DMS153 treated with DMSO at 0.1 percent for 48 hours (cell line): ENCODE measurements around the gene RASSF7.

Experiments
- DNase-seq: peaks from one replicate; lab custom pipeline; 2025; ENCODE audit not compliant: unreplicated experiment; lab: John Stamatoyannopoulos, UW

RASSF7 gene

DNA sequence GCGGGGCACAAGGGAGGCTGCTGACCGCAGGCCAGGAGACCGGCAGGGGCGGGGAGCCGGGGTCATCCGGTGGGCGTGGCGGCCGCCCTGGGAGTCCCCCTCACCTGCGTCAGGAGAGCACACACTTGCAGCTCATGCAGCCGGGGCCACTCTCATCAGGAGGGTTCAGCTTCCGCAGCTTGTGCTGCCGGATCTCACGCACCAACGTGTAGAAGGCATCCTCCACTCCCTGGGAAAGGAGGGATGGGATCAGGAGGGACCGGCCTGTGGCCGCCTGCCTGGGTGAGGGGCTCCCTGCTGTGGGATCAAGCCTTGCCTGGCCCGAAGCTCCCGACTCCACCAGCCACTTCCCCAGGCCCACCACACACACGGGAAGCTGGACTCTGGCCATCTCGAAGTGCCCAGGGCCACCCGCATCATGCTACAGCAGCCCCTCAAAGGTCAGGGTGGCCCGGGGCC, 28.2 kb upstream of the RASSF7 start:
- DNase-seq, result no peak

DNA sequence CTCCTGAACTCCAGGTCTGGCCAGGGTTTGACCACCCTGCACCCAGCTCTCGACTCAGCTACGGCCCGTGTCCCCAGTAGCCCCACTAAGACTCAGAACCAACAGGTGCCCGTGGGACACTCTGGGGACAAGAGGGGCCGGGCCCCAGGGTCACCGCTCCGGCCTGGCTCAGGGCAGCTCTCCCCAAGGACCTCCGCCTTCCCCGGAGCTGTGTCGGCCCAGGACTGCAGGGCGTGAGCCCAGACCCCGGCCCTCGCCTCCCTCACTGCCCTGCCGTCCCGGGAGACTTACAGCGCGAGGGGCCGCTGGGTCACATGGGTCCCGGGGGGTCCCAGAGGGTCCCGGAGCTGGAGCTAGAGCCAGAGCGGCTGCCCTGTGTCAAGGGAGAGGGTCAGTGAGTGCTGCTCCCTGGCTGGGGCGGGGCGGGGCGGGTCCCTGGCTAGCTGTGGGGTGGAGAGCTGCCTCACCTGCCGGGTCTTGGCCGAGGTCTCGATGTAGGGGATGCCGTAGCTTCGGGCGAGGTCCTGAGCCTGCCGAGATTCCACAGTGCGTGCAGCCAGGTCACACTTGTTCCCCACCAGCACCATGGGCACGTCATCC, 27.7 kb upstream of the RASSF7 start:
- no peak for DNase-seq

DNA sequence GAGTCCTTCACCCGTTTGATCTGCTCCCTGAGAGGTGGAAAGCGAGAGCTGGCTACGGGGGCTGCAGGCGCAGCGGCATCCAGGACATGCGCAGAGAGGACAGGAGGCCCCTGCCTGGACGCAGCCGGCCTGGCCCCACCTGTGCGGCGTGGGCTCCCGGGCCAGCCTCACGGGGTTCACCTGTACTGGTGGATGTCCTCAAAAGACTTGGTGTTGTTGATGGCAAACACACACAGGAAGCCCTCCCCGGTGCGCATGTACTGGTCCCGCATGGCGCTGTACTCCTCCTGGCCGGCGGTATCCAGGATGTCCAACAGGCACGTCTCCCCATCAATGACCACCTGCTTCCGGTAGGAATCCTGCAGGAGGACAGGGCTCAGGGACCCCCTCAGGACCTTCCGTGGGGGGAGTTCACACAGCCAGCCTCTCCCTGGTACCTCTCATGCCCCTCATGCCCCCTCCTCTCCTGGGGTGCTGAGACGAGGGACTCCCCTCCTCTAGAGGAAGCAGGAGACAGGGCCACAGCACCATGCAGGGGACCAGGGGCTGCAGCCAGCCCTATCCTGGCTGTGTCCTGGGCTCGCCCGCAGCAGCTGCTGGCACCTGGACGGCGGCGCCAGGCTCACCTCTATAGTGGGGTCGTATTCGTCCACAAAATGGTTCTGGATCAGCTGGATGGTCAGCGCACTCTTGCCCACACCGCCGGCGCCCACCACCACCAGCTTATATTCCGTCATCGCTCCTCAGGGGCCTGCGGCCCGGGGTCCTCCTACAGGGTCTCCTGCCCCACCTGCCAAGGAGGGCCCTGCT, 27.0 kb upstream of the RASSF7 start:
- DNase-seq, result no peak

DNA sequence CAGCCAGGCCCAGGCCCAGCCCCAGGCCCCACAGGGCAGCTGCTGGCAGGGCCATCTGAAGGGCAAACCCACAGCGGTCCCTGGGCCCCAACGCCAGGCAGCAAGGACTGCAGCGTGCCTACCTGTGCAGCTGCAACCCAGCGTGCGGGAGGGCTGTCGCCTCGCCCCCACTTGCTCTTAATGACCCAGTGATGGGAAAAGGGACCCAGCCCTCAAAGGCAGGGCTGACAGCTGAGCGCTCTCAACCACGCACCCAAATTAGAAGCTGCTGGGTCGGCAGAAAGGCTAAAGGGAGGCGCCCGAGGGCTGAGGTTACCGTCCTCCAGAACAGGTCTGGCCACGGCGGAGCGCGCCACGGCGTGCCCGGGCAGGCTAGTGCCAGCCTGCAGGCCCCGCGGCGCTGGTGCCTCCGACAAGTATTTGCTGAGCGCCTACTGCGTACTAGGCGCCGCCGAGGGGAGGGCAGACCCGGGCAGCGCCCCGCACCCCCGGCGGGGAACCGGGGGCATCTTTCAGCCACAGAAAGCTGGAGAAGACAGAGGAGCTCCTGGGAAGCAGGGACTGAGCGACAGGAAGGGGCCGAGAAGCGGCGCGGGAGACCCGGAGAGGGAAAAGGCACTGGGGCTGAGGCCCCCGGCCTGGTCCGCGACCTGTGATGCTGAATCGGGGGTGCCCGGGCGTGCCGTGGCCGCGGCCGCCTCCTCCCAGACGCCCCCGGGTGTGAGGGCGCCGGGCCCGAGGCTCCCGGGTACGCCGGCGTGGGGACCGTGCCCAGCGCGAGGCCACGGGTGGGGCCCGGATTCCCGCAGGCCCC, 26.2 kb upstream of the RASSF7 start:
- no peak for DNase-seq

- no peak for DNase-seq
Observed at GRCh38 chr11:535210-535518, 25.6 kb upstream of the RASSF7 start.

DNA sequence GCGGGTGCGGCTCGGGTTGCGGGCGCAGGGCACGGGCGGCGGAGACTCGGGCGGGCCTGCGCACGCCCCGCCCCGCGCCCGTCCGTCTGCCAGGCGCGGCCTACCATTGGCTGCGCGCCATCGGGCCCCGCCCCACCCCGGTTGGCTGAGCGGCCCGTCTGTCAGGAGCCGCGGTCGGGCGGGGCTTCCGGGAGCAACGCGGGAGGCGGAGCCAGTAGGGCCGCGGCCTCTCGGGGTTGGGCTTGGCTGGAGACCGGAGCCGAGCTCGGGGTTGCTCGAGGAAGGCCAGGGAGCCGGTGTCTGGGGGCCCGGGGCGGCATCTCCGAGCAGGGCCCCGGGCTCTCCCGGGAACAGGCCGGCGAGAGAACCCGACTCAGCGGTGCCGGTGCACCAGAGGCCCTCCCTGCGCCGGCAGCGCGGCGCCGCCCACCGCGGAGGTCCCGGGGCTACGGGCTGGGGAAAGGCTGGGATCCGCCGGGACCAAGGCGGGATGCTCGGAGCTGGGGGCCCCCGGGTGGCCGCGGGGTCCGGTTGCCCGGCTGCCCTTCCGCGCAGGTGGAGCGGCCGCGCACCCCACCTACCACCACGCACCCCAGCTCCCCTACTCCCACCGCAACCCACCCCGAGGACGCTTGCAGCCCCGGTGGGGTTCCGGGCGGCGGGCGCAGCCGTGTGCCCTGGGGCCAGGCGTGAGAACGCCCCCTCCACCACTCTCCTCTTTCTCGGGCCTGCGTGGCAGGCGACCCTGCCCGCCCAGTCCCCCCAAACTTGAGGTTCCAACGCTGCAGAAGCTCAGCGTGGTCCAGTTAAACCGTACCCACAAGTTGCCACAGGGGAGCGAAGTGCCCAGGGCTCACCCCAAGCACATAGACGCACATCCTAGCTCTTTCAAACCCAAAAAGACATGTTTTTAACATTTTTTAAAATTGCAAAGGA, 25.0 kb upstream of the RASSF7 start, which contains the start of gene HRAS:
Gene HRAS (minus strand): TSS at position 58 of the 936 bp plus-strand sequence.
- DNase-seq, result peak; percentile 95

GRCh38 chr11:536841-537621, 23.7 kb upstream of the RASSF7 start, which contains the start of gene LRRC56:
Gene LRRC56, plus strand, starts transcription at chr11:537527. Its CDS starts 3,158 bp downstream, at chr11:540685.
- peak; percentile 69 for DNase-seq

- DNase-seq, result no peak
Observed at GRCh38 chr11:537622-538430, 22.9 kb upstream of the RASSF7 start.

GRCh38 chr11:538431-539051, 22.2 kb upstream of the RASSF7 start:
- DNase-seq, result no peak

- DNase-seq, result no peak
Observed at GRCh38 chr11:539971-540481, 20.7 kb upstream of the RASSF7 start.

DNA sequence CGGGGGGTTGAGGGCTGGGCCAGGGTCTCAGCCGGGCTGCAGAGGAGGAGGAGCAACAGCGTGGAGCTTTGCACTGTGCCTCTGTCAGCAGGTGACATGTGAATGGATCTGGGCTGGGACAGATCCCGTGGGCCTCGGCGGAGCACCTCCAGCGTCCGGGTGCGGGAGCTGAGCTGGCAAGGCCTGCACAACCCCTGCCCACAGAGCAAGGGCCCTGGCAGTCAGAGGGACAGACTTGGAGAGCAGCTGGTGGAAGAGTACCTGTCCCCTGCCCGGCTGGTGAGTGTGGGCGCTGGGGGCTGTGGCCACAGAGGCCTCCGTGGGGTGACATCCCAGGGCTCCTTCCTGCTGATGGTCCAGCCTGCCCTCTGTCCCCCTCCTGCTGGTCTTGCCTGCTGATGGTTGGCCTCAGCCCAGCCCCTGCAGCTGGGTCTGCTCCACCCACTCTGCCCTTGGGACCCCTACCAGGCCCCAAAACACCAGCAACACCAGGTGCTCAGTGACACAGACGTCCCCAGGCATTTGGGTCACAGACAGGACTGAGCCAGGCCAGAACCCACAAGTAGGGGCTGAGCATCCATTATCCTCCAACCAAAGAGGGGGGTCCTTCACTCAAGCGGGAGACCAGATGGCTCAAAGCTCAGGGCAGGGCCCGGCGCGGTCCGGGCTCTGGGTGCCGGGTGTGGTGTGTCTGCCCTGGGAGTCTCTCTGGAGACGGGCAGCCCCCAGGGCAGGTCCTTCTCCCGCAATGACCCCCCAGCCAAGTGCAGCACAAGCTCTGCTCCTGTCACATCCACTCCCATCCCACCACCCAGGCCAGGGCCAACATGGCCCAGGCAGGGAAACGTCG, 20.0 kb upstream of the RASSF7 start:
- no peak for DNase-seq

DNA sequence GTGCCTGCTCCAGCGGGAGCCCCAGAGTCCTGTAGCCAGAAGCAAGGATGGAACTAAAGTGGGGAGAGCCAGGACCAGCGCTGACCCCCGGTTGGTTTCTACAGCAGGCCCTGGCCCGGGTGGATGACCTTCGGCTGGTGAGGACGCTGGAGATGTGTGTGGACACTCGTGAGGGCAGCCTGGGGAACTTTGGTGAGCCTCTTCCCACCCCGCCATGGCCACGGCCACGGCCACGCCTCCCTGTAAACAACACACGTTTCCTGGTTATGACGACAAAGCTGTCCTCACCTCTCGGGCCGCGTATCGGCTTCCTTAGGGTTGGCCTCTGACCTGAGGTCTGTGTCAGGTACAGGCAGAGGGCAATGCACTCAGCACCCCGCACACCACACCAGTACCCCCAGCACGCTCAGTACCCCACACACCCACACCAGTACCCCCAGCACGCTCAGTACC, 19.3 kb upstream of the RASSF7 start:
- no peak for DNase-seq

DNA sequence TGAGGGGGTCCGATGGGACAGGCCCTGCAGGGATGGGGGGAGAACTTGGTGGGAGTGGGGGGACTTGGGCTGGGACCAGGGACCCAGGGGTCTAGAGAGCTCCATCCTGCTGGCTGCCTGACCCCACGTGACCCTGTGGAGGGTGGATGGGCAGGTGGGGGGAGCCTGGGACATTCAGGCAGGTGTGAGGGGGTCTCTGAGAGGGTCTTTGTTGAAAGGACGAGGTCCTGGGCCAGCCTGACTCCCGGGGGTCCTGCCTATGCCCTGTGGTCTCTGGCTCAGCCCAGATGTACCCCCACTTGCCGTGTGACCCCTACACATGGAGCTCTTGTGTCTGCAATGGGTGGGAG, 16.0 kb upstream of the RASSF7 start:
- no peak for DNase-seq

GRCh38 chr11:545171-545570, 15.6 kb upstream of the RASSF7 start:
- no peak for DNase-seq

DNA sequence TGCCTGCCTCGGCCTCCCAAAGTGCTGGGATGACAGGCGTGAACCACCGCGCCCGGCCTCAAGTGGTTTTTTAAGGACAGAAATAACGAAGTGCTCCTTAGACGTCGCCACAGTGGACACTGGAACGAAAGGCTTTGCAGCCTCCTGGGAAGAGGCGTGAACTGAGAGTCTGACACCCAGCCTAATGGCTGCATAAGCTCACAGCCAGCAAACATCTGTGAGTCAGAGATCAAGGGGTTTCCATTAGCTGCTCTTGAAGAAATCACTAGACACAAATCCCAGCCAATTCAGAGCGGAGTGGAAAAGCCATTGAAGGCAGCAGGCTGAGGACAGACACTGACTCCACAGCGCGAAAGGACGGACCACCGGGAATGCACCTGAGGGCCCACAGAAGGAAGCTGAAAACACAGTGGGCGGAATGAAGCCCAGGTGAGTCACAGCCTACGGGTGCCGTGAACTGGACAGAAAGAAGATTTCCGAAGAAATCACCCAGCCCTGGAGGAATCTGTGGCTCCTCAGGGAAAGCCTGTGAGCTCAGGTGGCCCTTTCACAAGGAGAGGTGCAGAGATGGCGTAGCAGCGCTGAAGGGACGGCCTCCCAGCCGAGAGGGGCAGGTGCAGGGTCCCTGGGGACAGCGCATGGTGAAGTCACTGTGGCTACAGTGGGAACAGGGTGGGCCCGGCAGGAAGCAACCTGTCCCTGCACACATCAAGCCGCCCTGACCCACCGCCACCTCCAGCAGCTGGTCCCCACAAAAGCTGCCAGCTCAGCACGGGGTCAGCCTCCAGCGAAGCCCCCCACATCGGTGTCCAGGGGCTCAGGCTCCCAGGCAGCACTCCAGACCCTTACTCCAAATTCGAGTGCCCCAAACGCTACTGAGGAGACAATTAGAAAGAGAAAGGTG, 11.8 kb upstream of the RASSF7 start:
- DNase-seq, result no peak

DNA sequence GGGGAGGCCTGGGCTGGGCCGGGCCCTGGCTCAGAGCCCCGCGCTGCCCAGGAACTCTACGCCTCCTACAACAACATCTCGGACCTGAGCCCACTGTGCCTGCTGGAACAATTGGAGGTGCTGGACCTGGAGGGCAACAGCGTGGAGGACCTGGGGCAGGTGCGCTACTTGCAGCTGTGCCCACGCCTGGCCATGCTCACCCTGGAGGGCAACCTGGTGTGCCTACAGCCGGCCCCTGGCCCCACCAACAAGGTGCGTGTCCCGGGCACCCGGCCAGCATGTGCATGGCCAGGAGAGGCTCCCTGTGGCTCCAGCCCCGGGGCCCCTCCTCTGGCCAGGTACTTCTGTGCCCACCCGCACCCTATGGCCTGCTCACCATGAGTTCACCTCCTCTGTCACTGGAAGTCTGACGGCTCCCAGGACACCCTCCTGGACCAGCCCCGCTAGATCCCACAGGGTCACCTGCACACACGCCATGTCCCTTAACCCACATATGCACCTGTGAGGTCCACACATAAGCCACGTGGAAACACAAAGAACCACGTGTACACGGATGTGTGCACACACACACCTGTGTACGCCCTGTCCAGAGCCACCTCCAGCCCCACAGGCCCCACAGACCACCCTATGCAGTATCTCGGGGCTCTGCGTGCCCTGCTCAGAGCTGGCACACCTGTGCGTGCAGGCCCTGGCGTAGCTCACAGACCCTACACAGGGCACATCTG, 10.6 kb upstream of the RASSF7 start:
- no peak for DNase-seq
